Sigmoid colon (tissue), 7 donors: ENCODE measurements around the gene KRT80. TPM values are rescaled to one million over a fixed set of nuclear protein-coding genes. Genes with fewer than 3 reads are reported as not detected.

ENCODE experiments used
- DNase-seq: peaks from one replicate; pipeline ENCODE4 v3.0.0-alpha.2; 2019
- H3K27ac ChIP-seq, 4 donors: fragments of 200-600 bp; sonication (generic); one replicate each; pipeline ENCODE4 v1.5.1; 2016 to 2019; ENCODE audit warnings: mild to moderate bottlenecking in 1 of 4
- H3K27me3 ChIP-seq, 3 donors: fragments of 200-600 bp; sonication (generic); one replicate each; pipeline ENCODE4 v1.5.1; 2019; ENCODE audit warnings: mild to moderate bottlenecking in 1 of 3
- H3K36me3 ChIP-seq, 4 donors: fragments of 200-600 bp; sonication (generic); one replicate each; pipeline ENCODE4 v1.5.1; 2016 to 2019
- H3K4me1 ChIP-seq, 4 donors: fragments of 200-600 bp; sonication (generic); one replicate each; pipeline ENCODE4 v1.5.1; 2017 to 2019
- H3K4me3 ChIP-seq, 4 donors: fragments of 200-600 bp; sonication (generic); one replicate each; pipeline ENCODE4 v1.5.1; 2017 to 2019; ENCODE audit warnings: mild to moderate bottlenecking in 2 of 4, moderate library complexity in 1 of 4
- H3K9me3 ChIP-seq, 4 donors: fragments of 200-600 bp in 3 of 4; sonication (generic) in 3 of 4; one replicate each; pipeline versions ENCODE4 v1.5.1 to v1.6.1; 2013 to 2019
- CTCF ChIP-seq, 4 experiments: fragments of 450-650 bp in 3 of 4; fragments of 200-600 bp in 1 of 4; IDR thresholded peaks; one replicate each; pipeline ENCODE4 v1.5.1; 2016 to 2019; ENCODE audit warnings: antibody characterized with exemption in 4 of 4, mild to moderate bottlenecking in 3 of 4, moderate library complexity in 2 of 4
- EP300 ChIP-seq, 4 donors: sonication (generic); formaldehyde crosslinking; IDR thresholded peaks; one replicate each; pipeline ENCODE4 v1.6.1; 2017; ENCODE audit warnings: antibody characterized with exemption in 4 of 4
- POLR2A ChIP-seq, 2 donors: fragments of 450-650 bp; IDR thresholded peaks; one replicate each; pipeline ENCODE4 v1.6.1; 2016; ENCODE audit warnings: antibody characterized with exemption in 2 of 2, mild to moderate bottlenecking in 2 of 2, moderate library complexity in 2 of 2
- POLR2AphosphoS5 ChIP-seq, 4 donors: sonication (generic); formaldehyde crosslinking; IDR thresholded peaks; one replicate each; pipeline ENCODE4 v1.6.1; 2017; ENCODE audit warnings: antibody characterized with exemption in 4 of 4
- WGBS, 2 donors: extraction: QIAGEN DNeasy Blood & Tissue Kit; methylation state at CpG; one replicate each; pipeline ENCODE4 v1.1.7; 2013; 5-methylcytosine and 5-hydroxymethylcytosine counted together
- intact Hi-C: fragments of 100-400 bp; cut with DNase I; formaldehyde crosslinking; loops from one replicate; pipeline ENCODE4 v1.15.1; 2023
- polyA plus RNA-seq, 3 donors: library from polyadenylated mRNA; stranded (reverse); fragments of 200-250 nt; gene quantifications; one replicate each; pipeline ENCODE4 v1.2.3, GENCODE V29; 2013
- total RNA-seq, 4 donors: library from RNA; depleted of rRNA; stranded (reverse); fragments of >200 nt; gene quantifications; one replicate each; pipeline ENCODE4 v1.1.0, GENCODE V29; 2016
- donor health status: healthy with polysubstance abuse.
- donor health status: Bipolar disorder and iron deficiency.
- donor health status: healthy.

The KRT80 gene
- total and polyA plus RNA-seq, 7 donors, result under 0.01 to 0.34 TPM; not detected in 5

DNA sequence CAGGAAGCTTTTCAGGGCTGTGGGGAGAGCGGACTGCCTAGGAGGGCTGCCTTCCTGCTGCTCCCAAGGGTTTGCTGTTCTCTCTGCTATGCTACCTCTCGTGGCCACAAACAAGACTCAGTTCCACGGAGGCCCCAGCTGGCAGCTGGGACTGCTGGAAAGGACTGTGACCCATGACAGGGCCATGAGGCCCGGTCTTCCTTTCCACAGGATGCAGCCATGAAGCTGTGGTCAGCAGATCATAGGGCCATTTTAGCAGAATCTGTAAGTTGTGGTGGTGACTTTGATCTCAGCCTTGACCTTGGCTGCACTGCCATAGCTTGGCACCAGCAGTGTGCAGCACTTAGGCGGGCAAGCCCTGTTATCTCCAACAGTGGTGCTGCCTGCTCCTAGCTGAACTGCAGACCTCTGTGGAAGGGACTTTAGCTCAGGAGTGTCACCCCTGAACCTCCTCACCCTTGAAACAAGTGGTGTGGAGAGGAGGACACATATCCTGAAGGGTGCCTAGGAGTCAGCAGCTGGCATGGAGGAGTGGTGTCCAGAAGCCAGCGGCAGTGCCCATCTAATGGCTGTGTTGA lies 12.3 kb downstream of the KRT80 start:
- no peak for DNase-seq
- Histone ChIP-seq H3K9me3 (no peaks in the 10 kb centered on the region), H3K4me3 (no peak overlapping the region), H3K27ac (peak overlapping the region in 3 of 4 donors; percentile 30 to 70 (median 64)), H3K27me3 (no peaks in the 10 kb centered on the region), H3K4me1 (peaks cover 0 to 45% (median 21%) of the 10 kb centered on the region in 4 donors), H3K36me3 (no peaks in the 10 kb centered on the region)
- no peak for TF ChIP-seq POLR2AphosphoS5 (IDR thresholded peaks at IDR 0.05)
- intact Hi-C loops, result no loop called here
- WGBS, 2 donors, result 89 to 90% methylated on average over 6 of the region's 6 CpGs

GRCh38 chr12:52178984-52179383 lies 12.8 kb downstream of the KRT80 start:
- Histone ChIP-seq H3K4me3 (no peak overlapping the region), H3K9me3 (no peaks in the 10 kb centered on the region), H3K4me1 (peaks cover 0 to 40% (median 21%) of the 10 kb centered on the region in 4 donors), H3K27me3 (no peaks in the 10 kb centered on the region), H3K36me3 (no peaks in the 10 kb centered on the region), H3K27ac (peak overlapping the region in 3 of 4 donors; percentile 30 to 70 (median 64))
- no peak for DNase-seq
- TF ChIP-seq POLR2A (IDR thresholded peaks at IDR 0.05) (no peak), CTCF (IDR thresholded peaks at IDR 0.05) (no peak), POLR2AphosphoS5 (IDR thresholded peaks at IDR 0.05) (no peak), EP300 (IDR thresholded peaks at IDR 0.05) (no peak)
- intact Hi-C loops, result no loop called here
- 39 to 70% methylated on average over 2 of the region's 2 CpGs for WGBS, 2 donors

GRCh38 chr12:52178443-52178842 lies 13.4 kb downstream of the KRT80 start:
- Histone ChIP-seq H3K9me3 (no peaks in the 10 kb centered on the region), H3K27ac (peak overlapping the region in 3 of 4 donors; percentile 30 to 70 (median 64)), H3K4me1 (peaks cover 0 to 35% (median 20%) of the 10 kb centered on the region in 4 donors), H3K4me3 (no peak overlapping the region), H3K36me3 (no peaks in the 10 kb centered on the region), H3K27me3 (no peaks in the 10 kb centered on the region)
- TF ChIP-seq POLR2A (IDR thresholded peaks at IDR 0.05) (no peak), CTCF (IDR thresholded peaks at IDR 0.05) (no peak), POLR2AphosphoS5 (IDR thresholded peaks at IDR 0.05) (peak in 2 of 4 donors; percentile 52 to 63), EP300 (IDR thresholded peaks at IDR 0.05) (peak in 1 of 4 donors; percentile 72)
- WGBS, 2 donors, result 83 to 87% methylated on average over 7 of the region's 7 CpGs
- no peak for DNase-seq
- intact Hi-C loops, result no loop called here

DNA sequence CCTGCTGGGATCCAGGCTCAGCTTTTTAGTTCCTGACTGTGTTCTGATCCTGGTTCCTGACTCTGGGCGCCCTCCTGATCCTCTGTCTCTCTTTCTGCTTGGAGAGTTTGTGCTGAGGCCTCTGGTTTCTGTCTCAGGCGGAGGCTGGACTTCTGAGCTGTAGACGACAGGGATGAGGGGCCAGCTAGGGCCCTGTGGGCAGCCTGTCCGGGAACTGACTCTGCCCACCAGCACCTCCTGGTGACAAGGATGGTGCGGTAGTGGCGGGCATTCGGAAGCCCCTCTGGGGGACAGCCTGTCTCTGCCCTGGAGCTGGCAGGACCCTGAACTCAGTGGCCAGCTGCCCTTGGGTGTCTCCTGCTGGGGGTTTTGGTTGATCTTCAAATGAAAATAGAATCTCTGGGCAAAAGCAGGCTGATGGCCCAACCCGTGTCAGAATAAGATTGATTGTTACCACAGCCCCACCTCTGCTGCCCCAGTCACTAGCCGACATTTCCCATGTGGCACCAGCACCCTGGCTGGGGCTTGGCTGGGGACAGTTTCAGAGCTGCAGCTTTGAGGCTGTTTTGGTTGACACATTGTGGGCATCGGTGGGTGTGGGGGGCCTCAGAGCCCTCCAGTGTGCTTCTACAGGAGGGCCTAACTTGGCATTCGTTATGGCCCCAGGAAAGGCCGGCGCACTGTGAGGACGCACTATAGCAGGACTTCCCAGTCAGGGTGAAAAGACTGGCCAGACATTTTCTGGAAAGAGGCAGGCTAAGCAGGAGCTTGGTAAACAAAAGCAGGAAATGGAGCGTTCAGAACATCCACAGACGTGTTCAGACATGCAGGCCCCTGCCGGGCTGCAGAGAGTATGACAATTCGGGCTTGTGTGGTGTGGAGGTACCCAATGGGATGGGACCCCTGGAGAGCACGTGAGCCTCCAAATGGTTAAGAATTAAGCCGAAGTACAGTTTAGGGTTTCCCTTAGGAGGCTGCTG lies 16.2 kb downstream of the KRT80 start:
- H3K27me3 ChIP-seq, result no peaks in the 10 kb centered on the region
- intact Hi-C loops, result no loop called here
- WGBS, 2 donors, result 79 to 80% methylated on average over 20 of the region's 20 CpGs
- no peaks in the 10 kb centered on the region for H3K36me3 ChIP-seq
- H3K4me1 ChIP-seq, result peaks cover 0 to 29% (median 16%) of the 10 kb centered on the region in 4 donors
- DNase-seq, result no peak
- no peak overlapping the region for H3K4me3 ChIP-seq
- peak overlapping the region in 2 of 4 donors; percentile 13 to 26 for H3K27ac ChIP-seq
- no peak for TF ChIP-seq POLR2A (IDR thresholded peaks at IDR 0.05)
- TF ChIP-seq POLR2AphosphoS5 (IDR thresholded peaks at IDR 0.05), result no peak
- TF ChIP-seq CTCF (IDR thresholded peaks at IDR 0.05), result no peak
- no peak for TF ChIP-seq EP300 (IDR thresholded peaks at IDR 0.05)
- no peaks in the 10 kb centered on the region for H3K9me3 ChIP-seq

- H3K27me3 ChIP-seq, result no peaks in the 10 kb centered on the region
- no peak overlapping the region for H3K4me3 ChIP-seq
- intact Hi-C loops, result no loop called here
- no peaks in the 10 kb centered on the region for H3K9me3 ChIP-seq
- 93 to 95% methylated on average over 20 of the region's 20 CpGs for WGBS, 2 donors
- DNase-seq, result no peak
- TF ChIP-seq EP300 (IDR thresholded peaks at IDR 0.05) (no peak), CTCF (IDR thresholded peaks at IDR 0.05) (no peak), POLR2A (IDR thresholded peaks at IDR 0.05) (no peak), POLR2AphosphoS5 (IDR thresholded peaks at IDR 0.05) (no peak)
- H3K36me3 ChIP-seq, result no peaks in the 10 kb centered on the region
- peaks cover 0 to 26% (median 10%) of the 10 kb centered on the region in 4 donors for H3K4me1 ChIP-seq
- H3K27ac ChIP-seq, result no peak overlapping the region
These were observed 18.3 kb downstream of the KRT80 start for GRCh38 chr12:52173526-52173925.
